Measurements from ENCODE around the gene PRM1. TPM values are rescaled to one million over a fixed set of nuclear protein-coding genes. Genes with fewer than 3 reads are reported as not detected.

PRM1 gene
- total and polyA plus RNA-seq, 2 of the 13 experiments (the other 11 are each of a cell fraction or from before 2014, with no cell fraction given): not detected

DNA sequence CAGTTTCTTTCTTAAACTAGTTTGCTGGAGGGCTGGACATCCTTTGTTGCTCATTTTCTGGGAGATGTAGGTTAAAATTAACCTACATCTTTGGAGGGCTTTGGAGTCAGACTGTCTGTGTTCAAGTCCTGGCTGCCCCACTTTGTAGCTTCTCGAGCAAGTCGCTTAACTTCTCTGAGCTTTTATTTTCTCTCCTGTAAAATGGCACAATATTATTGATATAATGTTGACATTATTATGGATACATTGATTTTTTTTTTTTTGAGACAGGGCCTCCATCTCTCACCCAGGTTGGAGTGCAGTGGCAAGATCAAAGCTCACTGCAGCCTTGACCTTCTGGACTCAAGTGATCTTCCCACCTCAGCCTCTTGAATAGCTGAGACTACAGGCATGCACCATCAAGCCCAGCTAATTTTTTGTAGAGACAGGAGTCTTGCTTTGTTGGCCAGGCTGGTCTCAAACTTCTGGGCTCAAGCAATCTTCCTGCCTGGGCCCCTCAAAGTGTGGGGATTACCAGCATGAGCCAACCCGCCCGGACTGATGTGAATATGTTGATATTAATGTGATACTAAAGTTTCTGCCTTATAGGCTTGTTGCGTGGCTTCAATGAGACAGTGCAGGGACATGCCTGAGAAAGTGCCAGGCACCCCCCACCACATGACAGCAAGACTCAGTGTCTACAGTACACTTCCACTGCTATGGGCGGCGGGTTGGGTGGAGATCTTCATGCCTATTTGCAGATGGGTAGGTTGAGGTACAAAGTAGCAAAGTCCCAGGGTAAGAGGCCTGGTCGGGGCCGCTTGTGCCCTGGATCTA is 32.6 kb upstream of the PRM1 start (continued):
- TF ChIP-seq ZNF709 (CRISPR knock-in tag; IDR thresholded peaks at IDR 0.05) (no peak), SKI (IDR thresholded peaks at IDR 0.05; ENCODE audit: partially characterized antibody) (no peak), AKAP8 (CRISPR knock-in tag; IDR thresholded peaks at IDR 0.05) (no peak), ATRX (CRISPR knock-in tag; IDR thresholded peaks at IDR 0.05; ENCODE audit: borderline replicate concordance) (no peak), ZFY (CRISPR knock-in tag; IDR thresholded peaks at IDR 0.05) (peak; percentile 34; the same call in 1 of the 2 replicates), ZNF615 (CRISPR knock-in tag; IDR thresholded peaks at IDR 0.05; ENCODE audit: borderline replicate concordance) (no peak), ARNT (IDR thresholded peaks at IDR 0.05) (no peak), ZNF891 (CRISPR knock-in tag; IDR thresholded peaks at IDR 0.05) (no peak), ZNF180 (CRISPR knock-in tag; IDR thresholded peaks at IDR 0.05; ENCODE audit: borderline replicate concordance, low read depth) (no peak), ZNF670 (CRISPR knock-in tag; IDR thresholded peaks at IDR 0.05; ENCODE audit: borderline replicate concordance) (no peak), JUNB (CRISPR knock-in tag; IDR thresholded peaks at IDR 0.05; ENCODE audit: borderline replicate concordance) (no peak), FOSL1 (CRISPR knock-in tag; IDR thresholded peaks at IDR 0.05; ENCODE audit: borderline replicate concordance) (no peak), ARID3A (IDR thresholded peaks at IDR 0.05; ENCODE audit: low read depth, low read length) (no peak), ETV6 (CRISPR knock-in tag; conservative IDR thresholded peaks at IDR 0.05) (no peak), MLLT10 (CRISPR knock-in tag; IDR thresholded peaks at IDR 0.05) (no peak), KLF13 (CRISPR knock-in tag; IDR thresholded peaks at IDR 0.05) (no peak), POLR2AphosphoS5 (IDR thresholded peaks at IDR 0.05; ENCODE audit: low read depth, low read length) (no peak), ZNF124 (CRISPR knock-in tag; IDR thresholded peaks at IDR 0.05) (no peak), TRAFD1 (CRISPR knock-in tag; IDR thresholded peaks at IDR 0.05; ENCODE audit: borderline replicate concordance) (no peak), CEBPG (CRISPR knock-in tag; IDR thresholded peaks at IDR 0.05) (no peak), ESRRA (CRISPR knock-in tag; IDR thresholded peaks at IDR 0.05; ENCODE audit: low read depth) (no peak), ZNF253 (CRISPR knock-in tag; IDR thresholded peaks at IDR 0.05; ENCODE audit: borderline replicate concordance) (no peak), ZNF232 (CRISPR knock-in tag; IDR thresholded peaks at IDR 0.05; ENCODE audit: borderline replicate concordance) (no peak)
- TF ChIP-seq, protein P1, sequence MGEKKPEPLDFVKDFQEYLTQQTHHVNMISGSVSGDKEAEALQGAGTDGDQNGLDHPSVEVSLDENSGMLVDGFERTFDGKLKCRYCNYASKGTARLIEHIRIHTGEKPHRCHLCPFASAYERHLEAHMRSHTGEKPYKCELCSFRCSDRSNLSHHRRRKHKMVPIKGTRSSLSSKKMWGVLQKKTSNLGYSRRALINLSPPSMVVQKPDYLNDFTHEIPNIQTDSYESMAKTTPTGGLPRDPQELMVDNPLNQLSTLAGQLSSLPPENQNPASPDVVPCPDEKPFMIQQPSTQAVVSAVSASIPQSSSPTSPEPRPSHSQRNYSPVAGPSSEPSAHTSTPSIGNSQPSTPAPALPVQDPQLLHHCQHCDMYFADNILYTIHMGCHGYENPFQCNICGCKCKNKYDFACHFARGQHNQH (CRISPR knock-in tag; IDR thresholded peaks at IDR 0.05): peak; percentile 44; the same call in 1 of the 2 replicates
- TF ChIP-seq, protein P2, sequence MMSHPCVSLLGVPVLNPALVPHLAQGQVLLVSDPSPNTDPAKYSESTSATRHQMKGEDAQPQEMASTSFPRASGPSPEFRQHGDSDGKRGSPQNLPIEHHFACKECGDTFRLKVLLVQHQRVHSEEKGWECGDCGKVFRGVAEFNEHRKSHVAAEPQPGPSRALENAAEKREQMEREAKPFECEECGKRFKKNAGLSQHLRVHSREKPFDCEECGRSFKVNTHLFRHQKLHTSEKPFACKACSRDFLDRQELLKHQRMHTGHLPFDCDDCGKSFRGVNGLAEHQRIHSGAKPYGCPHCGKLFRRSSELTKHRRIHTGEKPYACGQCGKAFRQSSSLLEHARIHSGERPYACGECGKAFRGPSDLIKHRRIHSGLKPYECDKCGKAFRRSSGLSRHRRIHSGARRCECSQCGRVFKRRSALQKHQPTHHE (CRISPR knock-in tag; IDR thresholded peaks at IDR 0.05; ENCODE audit: borderline replicate concordance): no peak
